ENCODE results near the gene KCNE4.

Gene KCNE4

DNA sequence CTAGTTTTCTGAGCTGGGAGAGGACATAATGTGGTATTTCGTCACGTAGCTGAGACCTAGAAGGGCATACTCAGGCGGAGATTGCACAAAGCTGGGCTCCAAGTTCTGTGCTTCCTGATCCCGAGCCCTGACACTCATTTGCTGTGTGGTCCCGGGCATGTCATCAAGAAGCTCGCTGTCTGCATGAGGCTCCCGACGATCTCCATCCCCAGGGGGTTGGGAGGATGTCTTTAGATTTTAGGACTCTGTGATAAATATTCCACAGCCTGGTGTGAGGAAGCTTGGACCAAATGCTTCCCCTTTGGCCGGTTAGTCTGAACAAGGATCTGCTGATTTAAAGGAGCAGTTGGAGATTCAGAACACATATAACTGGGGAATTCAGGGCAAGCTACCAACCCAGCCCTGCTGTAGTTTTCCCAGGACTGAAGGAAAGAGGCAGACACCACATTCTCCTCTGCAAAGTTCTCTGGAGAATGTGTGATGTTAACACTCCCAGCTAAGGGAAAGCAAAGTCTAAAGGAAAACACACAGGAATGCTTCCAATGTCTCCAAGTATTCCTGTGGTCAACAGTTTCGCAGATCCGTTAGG is 2.3 kb downstream of the KCNE4 start:
- Histone ChIP-seq H3K27me3 (ENCODE audit: insufficient read depth, low read length, poor library complexity, severe bottlenecking) (no peaks in the 10 kb centered on the region), H2AFZ (ENCODE audit: low read length) (no peak overlapping the region), H3K4me2 (ENCODE audit: low read depth, low read length, poor library complexity, severe bottlenecking) (no peak overlapping the region), H3K9ac (ENCODE audit: low read depth, low read length, poor library complexity, severe bottlenecking) (no peak overlapping the region), H3K9me2 (replicated peaks; ENCODE audit: low read depth, low read length) (no peaks in the 10 kb centered on the region), H3K4me3 (ENCODE audit: low read length, poor library complexity, severe bottlenecking) (no peak overlapping the region), H3K4me1 (ENCODE audit: insufficient read depth, low read length, poor library complexity, severe bottlenecking) (peaks cover 27% of the 10 kb centered on the region), H3F3A (ENCODE audit: low read depth) (0 out of 2 replicates have a peak, but pooled peaks cover 3% of the 10 kb centered on the region), H3K36me3 (ENCODE audit: insufficient read depth, low read length) (no peaks in the 10 kb centered on the region), H3K9me3 (ENCODE audit: insufficient read depth, low read depth, low read length) (no peaks in the 10 kb centered on the region), H4K20me1 (ENCODE audit: insufficient read depth, low read length, poor library complexity, severe bottlenecking) (no peaks in the 10 kb centered on the region), H3K79me2 (ENCODE audit: insufficient read depth, low read length) (no peaks in the 10 kb centered on the region)
- TF ChIP-seq, protein P1, sequence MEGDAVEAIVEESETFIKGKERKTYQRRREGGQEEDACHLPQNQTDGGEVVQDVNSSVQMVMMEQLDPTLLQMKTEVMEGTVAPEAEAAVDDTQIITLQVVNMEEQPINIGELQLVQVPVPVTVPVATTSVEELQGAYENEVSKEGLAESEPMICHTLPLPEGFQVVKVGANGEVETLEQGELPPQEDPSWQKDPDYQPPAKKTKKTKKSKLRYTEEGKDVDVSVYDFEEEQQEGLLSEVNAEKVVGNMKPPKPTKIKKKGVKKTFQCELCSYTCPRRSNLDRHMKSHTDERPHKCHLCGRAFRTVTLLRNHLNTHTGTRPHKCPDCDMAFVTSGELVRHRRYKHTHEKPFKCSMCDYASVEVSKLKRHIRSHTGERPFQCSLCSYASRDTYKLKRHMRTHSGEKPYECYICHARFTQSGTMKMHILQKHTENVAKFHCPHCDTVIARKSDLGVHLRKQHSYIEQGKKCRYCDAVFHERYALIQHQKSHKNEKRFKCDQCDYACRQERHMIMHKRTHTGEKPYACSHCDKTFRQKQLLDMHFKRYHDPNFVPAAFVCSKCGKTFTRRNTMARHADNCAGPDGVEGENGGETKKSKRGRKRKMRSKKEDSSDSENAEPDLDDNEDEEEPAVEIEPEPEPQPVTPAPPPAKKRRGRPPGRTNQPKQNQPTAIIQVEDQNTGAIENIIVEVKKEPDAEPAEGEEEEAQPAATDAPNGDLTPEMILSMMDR (conservative IDR thresholded peaks at IDR 0.05; ENCODE audit: low read length) = no peak
- no peak for TF ChIP-seq EZH2phosphoT487 (IDR thresholded peaks at IDR 0.05; ENCODE audit: borderline replicate concordance)

DNA sequence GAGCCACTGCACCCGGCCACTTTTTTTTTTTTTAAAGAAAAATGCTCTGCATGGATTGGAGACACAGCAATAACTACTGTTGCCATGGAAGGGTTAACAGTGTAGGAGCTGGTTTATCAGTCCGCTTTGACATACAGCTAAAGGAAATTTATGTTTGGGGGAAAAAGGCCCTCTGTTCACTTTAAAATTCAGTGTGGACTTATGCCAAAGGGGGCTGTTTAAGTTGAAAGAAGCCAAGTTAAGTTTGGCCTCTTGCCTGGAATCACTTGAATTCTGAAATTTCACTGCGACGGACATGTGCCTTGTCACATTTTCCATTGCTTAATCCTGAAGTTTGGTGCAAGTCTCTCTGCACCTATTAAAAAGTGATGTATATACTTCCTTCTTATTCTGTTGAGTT is 3.1 kb downstream of the KCNE4 start:
- Histone ChIP-seq H3F3A (ENCODE audit: low read depth) (0 out of 2 replicates have a peak, but pooled peaks cover 3% of the 10 kb centered on the region), H3K79me2 (ENCODE audit: insufficient read depth, low read length) (no peaks in the 10 kb centered on the region), H3K36me3 (ENCODE audit: insufficient read depth, low read length) (no peaks in the 10 kb centered on the region), H3K4me2 (ENCODE audit: low read depth, low read length, poor library complexity, severe bottlenecking) (no peak overlapping the region), H3K9me2 (replicated peaks; ENCODE audit: low read depth, low read length) (no peaks in the 10 kb centered on the region), H3K4me3 (ENCODE audit: low read length, poor library complexity, severe bottlenecking) (no peak overlapping the region), H3K27me3 (ENCODE audit: insufficient read depth, low read length, poor library complexity, severe bottlenecking) (no peaks in the 10 kb centered on the region), H3K4me1 (ENCODE audit: insufficient read depth, low read length, poor library complexity, severe bottlenecking) (peaks cover 27% of the 10 kb centered on the region), H3K9me3 (ENCODE audit: insufficient read depth, low read depth, low read length) (no peaks in the 10 kb centered on the region), H2AFZ (ENCODE audit: low read length) (no peak overlapping the region), H3K9ac (ENCODE audit: low read depth, low read length, poor library complexity, severe bottlenecking) (no peak overlapping the region), H4K20me1 (ENCODE audit: insufficient read depth, low read length, poor library complexity, severe bottlenecking) (no peaks in the 10 kb centered on the region)
- TF ChIP-seq, protein P1 (conservative IDR thresholded peaks at IDR 0.05; ENCODE audit: low read length) = no peak
- TF ChIP-seq EZH2phosphoT487 (IDR thresholded peaks at IDR 0.05; ENCODE audit: borderline replicate concordance) = no peak

DNA sequence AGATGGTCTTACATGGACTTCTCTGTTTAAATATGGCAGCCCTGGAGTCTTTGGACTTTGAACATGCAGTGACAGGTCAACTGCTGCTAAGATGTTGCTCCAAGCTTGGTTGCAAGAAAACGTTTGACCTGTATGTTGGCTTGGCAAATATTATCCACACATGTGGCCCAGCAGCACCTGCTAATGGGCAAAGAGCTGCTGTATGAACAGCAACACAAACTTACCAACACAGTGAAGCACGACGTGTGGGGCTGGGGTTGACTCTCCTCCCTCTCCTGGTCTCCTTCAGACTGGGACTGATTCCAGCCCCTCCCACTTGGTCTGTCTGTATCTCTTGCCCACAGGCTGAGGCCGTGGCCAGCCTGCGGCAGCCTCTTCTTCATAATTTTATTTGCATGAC is 3.8 kb downstream of the KCNE4 start:
- Histone ChIP-seq H3K36me3 (ENCODE audit: insufficient read depth, low read length) (no peaks in the 10 kb centered on the region), H3K79me2 (ENCODE audit: insufficient read depth, low read length) (no peaks in the 10 kb centered on the region), H3K4me2 (ENCODE audit: low read depth, low read length, poor library complexity, severe bottlenecking) (peak overlapping the region; percentile 48), H3K9me2 (replicated peaks; ENCODE audit: low read depth, low read length) (no peaks in the 10 kb centered on the region), H3K27me3 (ENCODE audit: insufficient read depth, low read length, poor library complexity, severe bottlenecking) (no peaks in the 10 kb centered on the region), H2AFZ (ENCODE audit: low read length) (peak overlapping the region; percentile 74), H4K20me1 (ENCODE audit: insufficient read depth, low read length, poor library complexity, severe bottlenecking) (no peaks in the 10 kb centered on the region), H3K9me3 (ENCODE audit: insufficient read depth, low read depth, low read length) (no peaks in the 10 kb centered on the region), H3K9ac (ENCODE audit: low read depth, low read length, poor library complexity, severe bottlenecking) (peak overlapping the region; percentile 21), H3F3A (ENCODE audit: low read depth) (0 out of 2 replicates have a peak, but pooled peaks cover 3% of the 10 kb centered on the region), H3K4me1 (ENCODE audit: insufficient read depth, low read length, poor library complexity, severe bottlenecking) (peaks cover 27% of the 10 kb centered on the region), H3K4me3 (ENCODE audit: low read length, poor library complexity, severe bottlenecking) (peak overlapping the region; percentile 21)
- TF ChIP-seq EZH2phosphoT487 (IDR thresholded peaks at IDR 0.05; ENCODE audit: borderline replicate concordance) = no peak
- TF ChIP-seq, protein P1 (conservative IDR thresholded peaks at IDR 0.05; ENCODE audit: low read length) = no peak
